ENCODE data around the gene CFAP126. TPM values are rescaled to one million over a fixed set of nuclear protein-coding genes. Genes with fewer than 3 reads are reported as not detected.

Gene CFAP126
- total RNA-seq, 3 donors from 2014 or later (not counting 1 experiment from before 2014, with no cell fraction given), result not detected

- Histone ChIP-seq H3K36me3 (ENCODE audit: control insufficient read depth, insufficient read depth, low read length) (peaks cover 33% of the 10 kb centered on the region), H3K4me1 (ENCODE audit: control insufficient read depth, insufficient read depth, low read length) (no peaks in the 10 kb centered on the region), H3K27ac (ENCODE audit: low read length) (no peak overlapping the region), H3K9me3 (ENCODE audit: control insufficient read depth, insufficient read depth, low read length) (no peaks in the 10 kb centered on the region), H3K27me3 (ENCODE audit: control insufficient read depth, insufficient read depth, low read length) (no peaks in the 10 kb centered on the region), H3K4me3 (ENCODE audit: low read length) (no peak overlapping the region)
- ATAC-seq, result no peak
- 100% methylated on average over 1 of the region's 2 CpGs for WGBS (ENCODE audit: insufficient coverage)
- Mint-ChIP-seq H3K4me1 (peaks cover 0 to 4% of the 10 kb centered on the region in 2 donors), H3K27me3 (ENCODE audit: low read depth in 2 of 2) (no peaks in the 10 kb centered on the region), H3K9me3 (no peaks in the 10 kb centered on the region), H3K4me3 (no peak overlapping the region), H3K27ac (no peak overlapping the region), H3K36me3 (peaks cover 7% of the 10 kb centered on the region)
- no peak for DNase-seq
- intact Hi-C loops (cut with micrococcal nuclease), result no loop called here
- TF ChIP-seq CTCF (IDR thresholded peaks at IDR 0.05), result no peak
Measured at GRCh38 chr1:161342177-161342576, 25.5 kb downstream of the CFAP126 start.

- intact Hi-C loops (cut with micrococcal nuclease), result no loop called here
- Histone ChIP-seq H3K27ac (ENCODE audit: low read length) (no peak overlapping the region), H3K4me3 (ENCODE audit: low read length) (no peak overlapping the region), H3K9me3 (ENCODE audit: control insufficient read depth, insufficient read depth, low read length) (no peaks in the 10 kb centered on the region), H3K27me3 (ENCODE audit: control insufficient read depth, insufficient read depth, low read length) (no peaks in the 10 kb centered on the region), H3K4me1 (ENCODE audit: control insufficient read depth, insufficient read depth, low read length) (no peaks in the 10 kb centered on the region), H3K36me3 (ENCODE audit: control insufficient read depth, insufficient read depth, low read length) (peaks cover 49% of the 10 kb centered on the region)
- Mint-ChIP-seq H3K4me1 (no peaks in the 10 kb centered on the region), H3K9me3 (no peaks in the 10 kb centered on the region), H3K27me3 (ENCODE audit: low read depth in 2 of 2) (no peaks in the 10 kb centered on the region), H3K36me3 (peaks cover 18% of the 10 kb centered on the region), H3K27ac (no peak overlapping the region), H3K4me3 (no peak overlapping the region)
- no peak for TF ChIP-seq CTCF (IDR thresholded peaks at IDR 0.05)
- DNase-seq, result no peak
- ATAC-seq, result no peak
- WGBS (ENCODE audit: insufficient coverage), result 100% methylated on average over 3 of the region's 3 CpGs
Measured at GRCh38 chr1:161335796-161336195, 31.9 kb downstream of the CFAP126 start.

- Histone ChIP-seq H3K27me3 (ENCODE audit: control insufficient read depth, insufficient read depth, low read length) (no peaks in the 10 kb centered on the region), H3K4me3 (ENCODE audit: low read length) (no peak overlapping the region), H3K4me1 (ENCODE audit: control insufficient read depth, insufficient read depth, low read length) (no peaks in the 10 kb centered on the region), H3K36me3 (ENCODE audit: control insufficient read depth, insufficient read depth, low read length) (peaks cover 64% of the 10 kb centered on the region), H3K9me3 (ENCODE audit: control insufficient read depth, insufficient read depth, low read length) (no peaks in the 10 kb centered on the region), H3K27ac (ENCODE audit: low read length) (no peak overlapping the region)
- H3K27ac Mint-ChIP-seq, result no peak overlapping the region
- H3K4me3 Mint-ChIP-seq, result no peak overlapping the region
- no peak for TF ChIP-seq CTCF (IDR thresholded peaks at IDR 0.05)
- ATAC-seq, result no peak
- no peaks in the 10 kb centered on the region for H3K27me3 Mint-ChIP-seq (ENCODE audit: low read depth in 2 of 2)
- H3K36me3 Mint-ChIP-seq, result peaks cover 18% of the 10 kb centered on the region
- no peaks in the 10 kb centered on the region for H3K9me3 Mint-ChIP-seq
- no peak for DNase-seq
- 97% methylated on average over 7 of the region's 9 CpGs for WGBS (ENCODE audit: insufficient coverage)
- intact Hi-C loops (cut with micrococcal nuclease), result no loop called here
- no peaks in the 10 kb centered on the region for H3K4me1 Mint-ChIP-seq
Measured at GRCh38 chr1:161333166-161333565, 34.5 kb downstream of the CFAP126 start.

GRCh38 chr1:161330346-161330745, 37.3 kb downstream of the CFAP126 start:
- Histone ChIP-seq H3K27ac (ENCODE audit: low read length) (no peak overlapping the region), H3K36me3 (ENCODE audit: control insufficient read depth, insufficient read depth, low read length) (peaks cover 65% of the 10 kb centered on the region), H3K4me1 (ENCODE audit: control insufficient read depth, insufficient read depth, low read length) (no peaks in the 10 kb centered on the region), H3K27me3 (ENCODE audit: control insufficient read depth, insufficient read depth, low read length) (no peaks in the 10 kb centered on the region), H3K4me3 (ENCODE audit: low read length) (no peak overlapping the region), H3K9me3 (ENCODE audit: control insufficient read depth, insufficient read depth, low read length) (no peaks in the 10 kb centered on the region)
- H3K36me3 Mint-ChIP-seq, result peaks cover 18% of the 10 kb centered on the region
- ATAC-seq (no peak), DNase-seq (no peak)
- H3K27me3 Mint-ChIP-seq (ENCODE audit: low read depth in 2 of 2), result no peaks in the 10 kb centered on the region
- H3K4me3 Mint-ChIP-seq, result no peak overlapping the region
- no peak for TF ChIP-seq CTCF (IDR thresholded peaks at IDR 0.05)
- no peaks in the 10 kb centered on the region for H3K9me3 Mint-ChIP-seq
- no peaks in the 10 kb centered on the region for H3K4me1 Mint-ChIP-seq
- 85% methylated on average over 4 of the region's 4 CpGs for WGBS (ENCODE audit: insufficient coverage)
- H3K27ac Mint-ChIP-seq, result no peak overlapping the region
- intact Hi-C loops (cut with micrococcal nuclease), result no loop called here
